Pericardium fibroblast (primary cell): Measurements from ENCODE around the gene BLOC1S1. TPM values are rescaled to one million over a fixed set of nuclear protein-coding genes. Genes with fewer than 3 reads are reported as not detected.

Source experiments
- total RNA-seq: library from RNA; depleted of rRNA; stranded (reverse); fragments of >200 nt; gene quantifications from 2 replicates; pipeline ENCODE4 v1.2.3, GENCODE V29; 2015

Gene BLOC1S1
- 138 and 163 TPM in 2 replicates for total RNA-seq

DNA sequence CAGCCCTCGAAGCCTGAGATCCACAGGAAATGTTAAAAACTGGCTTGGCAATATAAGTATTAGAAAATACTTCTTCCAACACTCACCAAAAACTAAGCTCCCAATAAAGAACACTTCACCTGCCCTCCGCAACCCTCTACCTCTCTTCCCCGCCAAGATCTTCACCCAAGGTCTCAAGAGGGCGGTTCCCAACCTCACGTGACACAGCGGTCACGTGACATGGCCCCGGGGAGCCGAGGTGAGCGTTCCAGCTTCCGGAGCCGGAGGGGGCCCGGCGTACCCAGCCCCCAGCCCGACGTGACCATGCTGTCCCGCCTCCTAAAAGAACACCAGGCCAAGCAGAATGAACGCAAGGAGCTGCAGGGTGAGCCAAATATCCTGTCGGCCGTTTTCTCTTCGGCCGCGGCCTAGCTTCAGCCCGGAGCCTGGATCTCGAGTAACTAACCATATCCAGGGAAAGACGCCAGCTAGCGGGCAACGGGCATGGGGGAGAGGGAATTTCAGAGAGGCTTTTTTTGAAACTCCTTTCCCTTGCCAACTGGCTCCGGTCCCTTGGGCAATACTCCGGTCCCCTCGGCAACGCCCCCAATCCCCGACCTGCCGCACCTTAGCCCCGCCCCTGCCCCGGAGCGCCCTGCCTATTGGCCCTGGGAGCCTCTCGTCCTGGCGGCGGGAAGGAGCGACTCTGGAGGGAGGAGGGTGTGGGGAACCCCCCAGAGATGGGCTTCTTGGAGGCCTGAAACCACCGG lies at the start of gene BLOC1S1:
Gene BLOC1S1 (plus strand): TSS at position 214 of the 749 bp plus-strand sequence. CDS start 6 bp downstream, at position 220.

DNA sequence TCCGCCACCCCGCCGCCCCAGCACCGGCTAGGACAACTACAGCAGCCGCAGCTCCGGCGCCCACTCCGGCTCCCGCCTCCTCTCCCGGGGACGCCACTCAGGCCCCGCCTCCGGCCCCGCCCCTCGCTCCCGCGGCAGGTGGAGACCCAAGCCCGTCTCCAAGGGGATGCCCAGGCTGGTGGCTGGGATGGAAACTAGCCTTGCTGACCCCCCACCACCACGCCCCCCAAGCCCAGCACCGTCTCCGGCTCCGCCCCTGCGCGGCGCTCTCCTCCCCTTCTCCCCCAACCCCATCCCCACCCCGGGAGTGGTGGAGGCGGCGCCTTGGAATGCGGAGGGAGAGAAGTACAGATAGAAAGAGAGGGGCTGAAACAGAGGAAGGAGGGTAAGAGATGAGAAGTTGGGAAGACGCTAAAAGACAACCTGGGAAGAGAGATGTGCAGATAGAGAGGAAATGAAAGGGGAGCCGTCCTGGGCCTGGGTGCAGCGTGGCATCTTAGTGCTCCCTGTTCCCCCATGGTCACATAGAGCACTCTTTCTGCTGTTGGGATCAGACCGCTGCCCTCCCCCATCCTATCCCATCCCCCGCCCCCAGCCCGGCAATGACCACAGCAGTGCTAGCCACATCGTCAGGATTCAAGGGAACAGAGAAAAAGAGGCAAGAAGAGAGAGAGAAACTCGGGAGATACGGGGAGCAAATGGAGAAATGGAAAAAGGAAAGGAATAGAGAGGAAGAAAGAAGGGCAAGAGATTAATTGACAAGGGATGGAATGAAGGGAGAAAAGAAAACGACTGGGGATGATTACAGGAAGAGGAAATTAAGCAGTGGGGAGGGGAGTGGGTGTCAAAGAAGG lies 7.8 kb upstream of the BLOC1S1 start, which contains the start of gene ITGA7:
Gene ITGA7 (minus strand): TSS at position 64 of the 854 bp plus-strand sequence. CDS start 222 bp downstream, outside the sequence.

GRCh38 chr12:55720071-55720564 lies 4.3 kb downstream of the BLOC1S1 start, which contains the start of gene RDH5:
RDH5 (plus strand) TSS chr12:55720393; CDS start chr12:55721185, 792 bp downstream.

DNA sequence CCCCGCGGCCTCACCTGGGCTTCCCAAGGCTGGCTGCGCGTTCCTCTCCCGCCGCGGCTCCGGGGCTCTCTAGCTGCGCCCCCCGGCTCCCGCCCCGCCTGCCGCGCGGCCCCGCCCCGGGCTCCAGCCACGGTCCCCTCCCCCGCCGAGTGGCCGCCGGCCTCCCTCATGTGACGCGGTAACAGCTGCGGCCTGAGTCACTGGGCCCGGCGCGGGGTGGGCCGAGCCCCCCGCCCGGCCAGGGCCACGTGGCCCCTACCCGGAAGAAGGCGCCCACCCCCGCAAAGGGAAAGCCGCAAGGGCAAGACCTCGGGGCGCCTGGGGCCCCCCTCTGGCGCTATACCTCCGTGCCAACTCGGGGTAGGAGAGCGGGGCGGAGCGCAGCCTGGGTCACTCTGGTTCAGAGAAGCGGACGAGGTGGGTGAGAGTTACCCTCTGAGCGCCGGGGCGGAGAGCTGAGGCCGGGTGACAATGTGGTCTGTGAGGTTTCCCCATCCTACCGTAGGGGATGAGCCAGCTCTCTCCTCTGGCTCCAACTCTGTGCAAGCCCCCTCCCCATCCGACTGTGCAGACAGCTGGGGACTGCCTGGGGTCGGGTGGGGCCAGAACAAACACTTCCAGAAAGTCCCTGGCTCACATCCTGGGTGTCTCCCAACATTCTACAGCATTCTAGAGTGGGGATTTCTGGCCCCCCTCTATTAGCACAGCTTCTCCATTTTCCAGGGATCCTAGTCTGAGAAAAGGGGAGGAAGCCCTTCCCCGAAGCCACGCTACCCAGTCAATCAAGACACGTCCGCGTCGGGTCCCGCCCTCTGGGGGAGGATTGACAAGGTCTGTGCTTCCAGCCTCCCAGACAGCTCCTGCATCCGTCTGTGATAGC lies 13.3 kb downstream of the BLOC1S1 start, which contains the start of gene CD63:
Gene CD63 (minus strand): TSS at position 71 of the 880 bp plus-strand sequence. CDS start 668 bp downstream, outside the sequence.

DNA sequence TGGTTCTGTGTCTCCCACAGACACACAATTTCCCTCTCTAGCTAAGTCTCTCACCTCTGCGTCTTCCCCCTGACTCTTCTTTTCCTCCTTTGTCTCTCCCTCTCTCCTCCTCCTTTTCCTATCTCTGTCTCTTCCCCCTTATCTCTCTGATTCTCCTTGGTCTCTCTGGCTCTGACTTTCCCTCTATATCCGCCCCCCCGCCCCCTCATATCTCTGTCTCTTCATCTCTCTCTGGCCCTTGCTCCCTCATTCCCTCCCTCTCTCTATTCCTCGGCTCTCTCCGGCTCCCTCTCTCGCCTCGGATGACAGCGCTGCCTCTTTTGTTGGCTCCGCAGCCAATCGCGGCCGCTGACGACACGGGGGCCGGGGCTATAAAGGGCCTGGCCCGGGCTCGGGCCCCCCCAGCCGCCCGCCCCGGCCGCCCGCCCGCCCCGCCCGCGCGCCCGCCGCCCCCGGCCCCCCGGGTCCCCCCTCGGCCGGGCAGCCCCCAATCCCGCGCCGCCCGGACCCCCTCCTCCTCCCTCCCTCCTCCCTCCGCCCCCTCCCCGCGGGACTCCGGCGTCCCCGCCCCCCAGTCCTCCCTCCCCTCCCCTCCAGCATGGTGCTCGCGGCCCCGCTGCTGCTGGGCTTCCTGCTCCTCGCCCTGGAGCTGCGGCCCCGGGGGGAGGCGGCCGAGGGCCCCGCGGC lies 27.0 kb downstream of the BLOC1S1 start, which contains the start of gene GDF11:
Gene GDF11 (plus strand): TSS at position 404 of the 687 bp plus-strand sequence. CDS start 195 bp downstream, at position 599.

Other genes with a start within 250 kb of the BLOC1S1 start
- not detected in 2 replicates for gene OR6C70, start 245.9 kb upstream of the BLOC1S1 start, total RNA-seq
- gene OR6C68, start 223.7 kb upstream of the BLOC1S1 start, total RNA-seq = not detected in 2 replicates
- gene OR6C4, start 166.4 kb upstream of the BLOC1S1 start, total RNA-seq = not detected in 2 replicates
- gene OR2AP1, start 143.6 kb upstream of the BLOC1S1 start, total RNA-seq = not detected in 2 replicates
- gene OR10P1, start 79.2 kb upstream of the BLOC1S1 start, total RNA-seq = not detected in 2 replicates
- 15.5 and 18.5 TPM in 2 replicates for gene ITGA7, start 8.1 kb upstream of the BLOC1S1 start, total RNA-seq
- gene RDH5, start 4.3 kb downstream of the BLOC1S1 start, total RNA-seq = 3.1 and 8.1 TPM in 2 replicates
- 1,149 and 1,628 TPM in 2 replicates for gene CD63, start 13.0 kb downstream of the BLOC1S1 start, total RNA-seq
- 7.9 and 10.4 TPM in 2 replicates for gene GDF11, start 27.1 kb downstream of the BLOC1S1 start, total RNA-seq
- 81.9 and 98.8 TPM in 2 replicates for gene SARNP, start 101.7 kb downstream of the BLOC1S1 start, total RNA-seq
- gene ORMDL2, start 102.0 kb downstream of the BLOC1S1 start, total RNA-seq = 18.8 and 28.9 TPM in 2 replicates
- gene DNAJC14, start 113.5 kb downstream of the BLOC1S1 start, total RNA-seq = 32.1 and 38.2 TPM in 2 replicates
- gene MMP19, start 126.9 kb downstream of the BLOC1S1 start, total RNA-seq = 20.8 and 25.9 TPM in 2 replicates
- gene PYM1, start 211.8 kb downstream of the BLOC1S1 start, total RNA-seq = 29.2 and 38.9 TPM in 2 replicates
- 23.0 and 53.5 TPM in 2 replicates for gene DGKA, start 215.1 kb downstream of the BLOC1S1 start, total RNA-seq
- gene PMEL, start 250.0 kb downstream of the BLOC1S1 start, total RNA-seq = 0.47 TPM in 1 of 2 replicates, not detected in the other